Measurements from ENCODE around the gene TOMM22.

DNA sequence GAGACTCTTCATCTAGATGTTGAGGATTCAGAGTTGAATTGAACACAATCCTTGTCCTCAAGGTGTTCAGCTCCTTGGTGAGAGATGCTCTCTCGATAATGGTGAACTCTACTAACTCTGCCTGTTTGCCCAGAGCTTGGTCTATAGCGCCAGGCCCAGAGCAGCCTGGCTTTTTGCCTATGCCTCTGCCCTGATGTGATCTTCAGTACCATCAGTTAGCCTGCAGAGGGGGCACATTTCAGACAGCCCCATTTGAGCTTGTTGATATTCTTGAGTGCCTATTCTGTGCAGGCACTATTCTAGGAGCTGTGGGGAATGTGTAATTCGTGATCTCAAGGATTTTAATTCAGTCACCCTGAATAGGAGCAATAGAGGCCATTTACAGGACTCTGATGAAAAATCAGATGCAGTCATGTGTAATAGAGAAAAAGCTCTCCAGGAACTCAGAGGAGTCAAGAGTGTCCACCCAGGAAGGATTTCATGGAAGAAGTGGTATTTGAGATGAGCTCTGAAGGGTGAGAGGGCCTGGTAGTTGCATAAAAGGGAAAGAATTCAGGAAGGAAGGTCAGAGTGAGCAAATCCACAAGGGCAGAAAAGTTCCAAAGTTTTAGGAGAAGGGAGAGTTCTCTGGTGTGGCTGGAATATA is 43.3 kb downstream of the TOMM22 start:
- TF ChIP-seq, protein P1, sequence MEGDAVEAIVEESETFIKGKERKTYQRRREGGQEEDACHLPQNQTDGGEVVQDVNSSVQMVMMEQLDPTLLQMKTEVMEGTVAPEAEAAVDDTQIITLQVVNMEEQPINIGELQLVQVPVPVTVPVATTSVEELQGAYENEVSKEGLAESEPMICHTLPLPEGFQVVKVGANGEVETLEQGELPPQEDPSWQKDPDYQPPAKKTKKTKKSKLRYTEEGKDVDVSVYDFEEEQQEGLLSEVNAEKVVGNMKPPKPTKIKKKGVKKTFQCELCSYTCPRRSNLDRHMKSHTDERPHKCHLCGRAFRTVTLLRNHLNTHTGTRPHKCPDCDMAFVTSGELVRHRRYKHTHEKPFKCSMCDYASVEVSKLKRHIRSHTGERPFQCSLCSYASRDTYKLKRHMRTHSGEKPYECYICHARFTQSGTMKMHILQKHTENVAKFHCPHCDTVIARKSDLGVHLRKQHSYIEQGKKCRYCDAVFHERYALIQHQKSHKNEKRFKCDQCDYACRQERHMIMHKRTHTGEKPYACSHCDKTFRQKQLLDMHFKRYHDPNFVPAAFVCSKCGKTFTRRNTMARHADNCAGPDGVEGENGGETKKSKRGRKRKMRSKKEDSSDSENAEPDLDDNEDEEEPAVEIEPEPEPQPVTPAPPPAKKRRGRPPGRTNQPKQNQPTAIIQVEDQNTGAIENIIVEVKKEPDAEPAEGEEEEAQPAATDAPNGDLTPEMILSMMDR (conservative IDR thresholded peaks at IDR 0.05 in 1 of 2, IDR thresholded peaks at IDR 0.05 in 1 of 2; ENCODE audit: low read depth in 1 of 2, low read length in 2 of 2), result peak; percentile 47 to 59
- TF ChIP-seq EZH2 (IDR thresholded peaks at IDR 0.05; ENCODE audit: low read length, missing control alignments), result no peak

Data from fibroblast of lung (primary cell).